ACC112 (cell line): ENCODE measurements around the gene TMEM40.

Experiments used
- H2AFZ ChIP-seq: fragments of 200-600 bp; sonication (generic); one replicate; pipeline ENCODE4 v1.6.0; 2017; ENCODE audit warnings: antibody characterized with exemption, low read length; ENCODE audit not compliant: unreplicated experiment
- H3K27ac ChIP-seq: fragments of 200-600 bp; sonication (generic); 2 replicates; pipeline ENCODE4 v1.5.1; 2014; ENCODE audit warnings: low read depth, mild to moderate bottlenecking, antibody characterized with exemption, low read length, moderate library complexity
- H3K27me3 ChIP-seq: fragments of 200-600 bp; sonication (generic); 2 replicates; pipeline ENCODE4 v1.6.1; 2014; ENCODE audit warnings: mild to moderate bottlenecking, antibody characterized with exemption, low read length, moderate library complexity, mixed read lengths; ENCODE audit not compliant: insufficient read depth
- H3K36me3 ChIP-seq: fragments of 200-600 bp; sonication (generic); 2 replicates; pipeline ENCODE4 v1.6.1; 2016; ENCODE audit warnings: mild to moderate bottlenecking, antibody characterized with exemption, low read length, moderate library complexity, mixed read lengths; ENCODE audit not compliant: insufficient read depth
- H3K4me1 ChIP-seq: fragments of 200-600 bp; sonication (generic); one replicate; pipeline ENCODE4 v1.6.1; 2016; ENCODE audit warnings: low read length, mixed read lengths; ENCODE audit not compliant: insufficient read depth, unreplicated experiment, control insufficient read depth
- H3K4me3 ChIP-seq: fragments of 200-600 bp; sonication (generic); 2 replicates; pipeline ENCODE4 v1.5.1; 2014; ENCODE audit warnings: mild to moderate bottlenecking, low read depth, low read length
- H3K79me2 ChIP-seq: fragments of 200-600 bp; sonication (generic); one replicate; pipeline ENCODE4 v1.6.0; 2016; ENCODE audit warnings: low read length; ENCODE audit not compliant: control insufficient read depth, unreplicated experiment, insufficient read depth

TMEM40 gene

GRCh38 chr3:12719541-12719940 is 39.5 kb downstream of the TMEM40 start:
- Histone ChIP-seq H3K4me3 (peak overlapping the region; percentile 73), H2AFZ (peak overlapping the region; percentile 76), H3K4me1 (no peaks in the 10 kb centered on the region)

GRCh38 chr3:12716605-12717151 is 42.4 kb downstream of the TMEM40 start:
- Histone ChIP-seq H3K79me2 (no peaks in the 10 kb centered on the region), H3K4me1 (no peaks in the 10 kb centered on the region), H3K27ac (no peak overlapping the region), H3K36me3 (no peaks in the 10 kb centered on the region), H2AFZ (peak overlapping the region; percentile 91), H3K27me3 (no peaks in the 10 kb centered on the region), H3K4me3 (peak overlapping the region; percentile 50; the same call in 1 of the 2 replicates)

More at GRCh38 chr3:12719541-12719940, 39.5 kb downstream of the TMEM40 start:
- no peaks in the 10 kb centered on the region for H3K79me2 ChIP-seq
- no peak overlapping the region for H3K27ac ChIP-seq
- no peaks in the 10 kb centered on the region for H3K36me3 ChIP-seq
- no peaks in the 10 kb centered on the region for H3K27me3 ChIP-seq

GRCh38 chr3:12714278-12714677 is 44.8 kb downstream of the TMEM40 start:
- no peak overlapping the region for H3K4me3 ChIP-seq
- no peaks in the 10 kb centered on the region for H3K36me3 ChIP-seq
- no peaks in the 10 kb centered on the region for H3K79me2 ChIP-seq
- no peaks in the 10 kb centered on the region for H3K4me1 ChIP-seq
- no peaks in the 10 kb centered on the region for H3K27me3 ChIP-seq
- H2AFZ ChIP-seq, result no peak overlapping the region
- no peak overlapping the region for H3K27ac ChIP-seq

GRCh38 chr3:12710062-12710461 is 49.0 kb downstream of the TMEM40 start:
- Histone ChIP-seq H3K4me3 (no peak overlapping the region), H3K27ac (no peak overlapping the region), H3K4me1 (no peaks in the 10 kb centered on the region), H3K79me2 (no peaks in the 10 kb centered on the region), H2AFZ (no peak overlapping the region), H3K27me3 (no peaks in the 10 kb centered on the region), H3K36me3 (no peaks in the 10 kb centered on the region)

GRCh38 chr3:12709334-12709733 is 49.7 kb downstream of the TMEM40 start:
- no peaks in the 10 kb centered on the region for H3K79me2 ChIP-seq
- no peak overlapping the region for H3K27ac ChIP-seq
- H3K4me1 ChIP-seq, result no peaks in the 10 kb centered on the region
- no peak overlapping the region for H3K4me3 ChIP-seq
- no peaks in the 10 kb centered on the region for H3K27me3 ChIP-seq
- H3K36me3 ChIP-seq, result no peaks in the 10 kb centered on the region
- H2AFZ ChIP-seq, result no peak overlapping the region

GRCh38 chr3:12708584-12709192 is 50.4 kb downstream of the TMEM40 start:
- H3K4me1 ChIP-seq, result no peaks in the 10 kb centered on the region
- no peaks in the 10 kb centered on the region for H3K27me3 ChIP-seq
- no peaks in the 10 kb centered on the region for H3K79me2 ChIP-seq
- no peak overlapping the region for H2AFZ ChIP-seq
- no peaks in the 10 kb centered on the region for H3K36me3 ChIP-seq
- no peak overlapping the region for H3K27ac ChIP-seq
- no peak overlapping the region for H3K4me3 ChIP-seq

- Histone ChIP-seq H3K4me3 (no peak overlapping the region), H3K27me3 (no peaks in the 10 kb centered on the region)
Measured at GRCh38 chr3:12707449-12707848, 51.6 kb downstream of the TMEM40 start.

GRCh38 chr3:12706504-12707253 is 52.4 kb downstream of the TMEM40 start:
- Histone ChIP-seq H3K79me2 (no peaks in the 10 kb centered on the region), H3K4me1 (no peaks in the 10 kb centered on the region), H3K36me3 (no peaks in the 10 kb centered on the region)

More at GRCh38 chr3:12707449-12707848, 51.6 kb downstream of the TMEM40 start:
- H3K36me3 ChIP-seq, result no peaks in the 10 kb centered on the region
- no peak overlapping the region for H2AFZ ChIP-seq
- H3K27ac ChIP-seq, result no peak overlapping the region
- H3K4me1 ChIP-seq, result no peaks in the 10 kb centered on the region
- H3K79me2 ChIP-seq, result no peaks in the 10 kb centered on the region

GRCh38 chr3:12705981-12706380 is 53.1 kb downstream of the TMEM40 start:
- no peaks in the 10 kb centered on the region for H3K4me1 ChIP-seq
- H3K36me3 ChIP-seq, result no peaks in the 10 kb centered on the region
- H2AFZ ChIP-seq, result no peak overlapping the region
- no peaks in the 10 kb centered on the region for H3K79me2 ChIP-seq
- no peaks in the 10 kb centered on the region for H3K27me3 ChIP-seq
- no peak overlapping the region for H3K4me3 ChIP-seq
- no peak overlapping the region for H3K27ac ChIP-seq

More at GRCh38 chr3:12706504-12707253, 52.4 kb downstream of the TMEM40 start:
- Histone ChIP-seq H2AFZ (no peak overlapping the region), H3K27me3 (no peaks in the 10 kb centered on the region), H3K4me3 (no peak overlapping the region), H3K27ac (no peak overlapping the region)

- no peaks in the 10 kb centered on the region for H3K4me1 ChIP-seq
- no peaks in the 10 kb centered on the region for H3K27me3 ChIP-seq
- H3K4me3 ChIP-seq, result no peak overlapping the region
- H3K79me2 ChIP-seq, result no peaks in the 10 kb centered on the region
- no peak overlapping the region for H2AFZ ChIP-seq
- no peak overlapping the region for H3K27ac ChIP-seq
- H3K36me3 ChIP-seq, result no peaks in the 10 kb centered on the region
Measured at GRCh38 chr3:12705374-12705926, 53.6 kb downstream of the TMEM40 start.
